ENCODE results near the gene VEPH1.

- TF ChIP-seq CTCF (IDR thresholded peaks at IDR 0.05) (no peak), POLR2A (IDR thresholded peaks at IDR 0.05) (no peak)
Observed at GRCh38 chr3:157447026-157447694, 56.1 kb downstream of the VEPH1 start.

All from testis (tissue), 2 donors.